ENCODE measurements around the gene TBC1D22A. TPM values are rescaled to one million over a fixed set of nuclear protein-coding genes. Genes with fewer than 3 reads are reported as not detected.

TBC1D22A gene
- total and polyA plus RNA-seq, 2 experiments from 2014 or later: 9.6 to 13.3 TPM

GRCh38 chr22:46860562-46860961 lies 98.1 kb downstream of the TBC1D22A start:
- Histone ChIP-seq H3K4me3 (no peak overlapping the region), H3K9me2 (ENCODE audit: insufficient read depth) (no peaks in the 10 kb centered on the region), H4K20me1 (replicated peaks; ENCODE audit: insufficient read depth) (peaks cover 7% of the 10 kb centered on the region; the same call in 1 of the 2 replicates), H3K79me2 (replicated peaks; ENCODE audit: insufficient read depth) (peaks cover 7% of the 10 kb centered on the region), H3K4me1 (ENCODE audit: insufficient read depth) (peaks cover 8% of the 10 kb centered on the region; the same call in 1 of the 2 replicates), H2AFZ (no peak overlapping the region), H3F3A (replicated peaks; ENCODE audit: low read depth) (no peaks in the 10 kb centered on the region), H3K4me2 (no peak overlapping the region), H3K27me3 (ENCODE audit: insufficient read depth) (no peaks in the 10 kb centered on the region), H3K36me3 (ENCODE audit: insufficient read depth) (no peaks in the 10 kb centered on the region), H3K27ac (ENCODE audit: low read depth) (no peak overlapping the region)
- TF ChIP-seq ETS1 (IDR thresholded peaks at IDR 0.05): no peak
- no peak for TF ChIP-seq EZH2phosphoT487 (IDR thresholded peaks at IDR 0.05; ENCODE audit: unreplicated experiment)
- TF ChIP-seq ZNF462 (CRISPR knock-in tag; IDR thresholded peaks at IDR 0.05): no peak
- no peak for TF ChIP-seq NANOG (IDR thresholded peaks at IDR 0.05; ENCODE audit: borderline replicate concordance)
- TF ChIP-seq CTCF (conservative IDR thresholded peaks at IDR 0.05; ENCODE audit: low read depth in 2 of 2): no peak
- TF ChIP-seq ZNF114 (CRISPR knock-in tag; IDR thresholded peaks at IDR 0.05): no peak
- no peak for TF ChIP-seq EZH2 (IDR thresholded peaks at IDR 0.05; ENCODE audit: low read depth, unreplicated experiment)
- H3K27ac Mint-ChIP-seq: no peak overlapping the region
- DNase-seq (ENCODE audit: low spot score) (no peak), ATAC-seq (no peak)
- peaks cover 18% of the 10 kb centered on the region for H3K4me1 Mint-ChIP-seq
- peaks cover 10% of the 10 kb centered on the region for H3K27me3 Mint-ChIP-seq (ENCODE audit: insufficient read depth, low read depth, poor library complexity)
- H3K4me3 Mint-ChIP-seq: no peak overlapping the region
- H3K36me3 Mint-ChIP-seq (ENCODE audit: low read depth): peaks cover 3% of the 10 kb centered on the region; the same call in 2 of the 3 replicates
- H3K9me3 Mint-ChIP-seq: no peaks in the 10 kb centered on the region; the same call in 2 of the 3 replicates
